Measurements from ENCODE around the gene BABAM2.

- TF ChIP-seq, protein P1, sequence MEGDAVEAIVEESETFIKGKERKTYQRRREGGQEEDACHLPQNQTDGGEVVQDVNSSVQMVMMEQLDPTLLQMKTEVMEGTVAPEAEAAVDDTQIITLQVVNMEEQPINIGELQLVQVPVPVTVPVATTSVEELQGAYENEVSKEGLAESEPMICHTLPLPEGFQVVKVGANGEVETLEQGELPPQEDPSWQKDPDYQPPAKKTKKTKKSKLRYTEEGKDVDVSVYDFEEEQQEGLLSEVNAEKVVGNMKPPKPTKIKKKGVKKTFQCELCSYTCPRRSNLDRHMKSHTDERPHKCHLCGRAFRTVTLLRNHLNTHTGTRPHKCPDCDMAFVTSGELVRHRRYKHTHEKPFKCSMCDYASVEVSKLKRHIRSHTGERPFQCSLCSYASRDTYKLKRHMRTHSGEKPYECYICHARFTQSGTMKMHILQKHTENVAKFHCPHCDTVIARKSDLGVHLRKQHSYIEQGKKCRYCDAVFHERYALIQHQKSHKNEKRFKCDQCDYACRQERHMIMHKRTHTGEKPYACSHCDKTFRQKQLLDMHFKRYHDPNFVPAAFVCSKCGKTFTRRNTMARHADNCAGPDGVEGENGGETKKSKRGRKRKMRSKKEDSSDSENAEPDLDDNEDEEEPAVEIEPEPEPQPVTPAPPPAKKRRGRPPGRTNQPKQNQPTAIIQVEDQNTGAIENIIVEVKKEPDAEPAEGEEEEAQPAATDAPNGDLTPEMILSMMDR (conservative IDR thresholded peaks at IDR 0.05), result no peak
- no peak for TF ChIP-seq EZH2 (IDR thresholded peaks at IDR 0.05; ENCODE audit: low read depth)
These were observed 464.5 kb downstream of the BABAM2 start for GRCh38 chr2:28354920-28355520.
